SK-N-SH (cell line): ENCODE measurements around the gene SETD3. TPM values are rescaled to one million over a fixed set of nuclear protein-coding genes. Genes with fewer than 3 reads are reported as not detected.

Source experiments
- CTCF ChIA-PET: fragments of 300-600, 350-600 bp; formaldehyde crosslinking; extraction: SDS; loops from one replicate; lab custom pipeline; 2021; lab: Yijun Ruan, JAX
- POLR2A ChIA-PET: fragments of 350-600 bp; sonication (Branson Sonifier 250); formaldehyde crosslinking; extraction: SDS; loops from one replicate; lab custom pipeline; 2020; ENCODE audit warnings: antibody characterized with exemption, inconsistent platforms; lab: Yijun Ruan, JAX
- DNase-seq: peaks from one replicate; pipeline ENCODE4 v3.0.0; 2012
- H2AFZ ChIP-seq: fragments of 200-600 bp; sonication (generic); 2 replicates; pipeline ENCODE4 v1.8.1; 2016; ENCODE audit warnings: antibody characterized with exemption, mild to moderate bottlenecking, low read depth
- H3F3A ChIP-seq: fragments of 200-600 bp; sonication (generic); replicated peaks from 2 replicates; pipeline ENCODE3; 2016; ENCODE audit warnings: antibody characterized with exemption, mild to moderate bottlenecking; ENCODE audit not compliant: insufficient read depth
- H3K27ac ChIP-seq, 2 experiments: fragments of 200-500 bp in 1 of 2; fragments of 200-600 bp in 1 of 2; sonication (Bioruptor generic) in 1 of 2; sonication (generic), shearing (Covaris generic) in 1 of 2; 2 replicates each; pipeline versions ENCODE4 v1.5.1 to v1.6.1; 2014 to 2016; ENCODE audit warnings: low read depth in 2 of 2, inconsistent platforms in 1 of 2, low read length in 1 of 2, mild to moderate bottlenecking in 1 of 2, mixed read lengths in 1 of 2
- H3K27me3 ChIP-seq: fragments of 200-600 bp; sonication (generic), shearing (Covaris generic); 2 replicates; pipeline ENCODE4 v1.6.1; 2016; ENCODE audit warnings: mixed run types; ENCODE audit not compliant: insufficient read depth
- H3K36me3 ChIP-seq, 2 experiments: fragments of 200-500 bp in 1 of 2; fragments of 200-600 bp in 1 of 2; sonication (Bioruptor generic) in 1 of 2; sonication (generic) in 1 of 2; replicated peaks in 1 of 2; 2 replicates each; pipeline versions ENCODE3 to v1.5.1; 2014 to 2016; ENCODE audit warnings: low read length in 1 of 2, mild to moderate bottlenecking in 1 of 2; ENCODE audit not compliant: insufficient read depth in 2 of 2, control insufficient read depth in 1 of 2
- H3K4me1 ChIP-seq, 2 experiments: fragments of 200-500 bp in 1 of 2; fragments of 200-600 bp in 1 of 2; sonication (Bioruptor generic) in 1 of 2; sonication (generic), shearing (Covaris generic) in 1 of 2; 2 replicates each; pipeline versions ENCODE4 v1.5.1 to v1.6.1; 2014 to 2016; ENCODE audit warnings: low read depth in 1 of 2, low read length in 1 of 2, mixed run types in 1 of 2; ENCODE audit not compliant: insufficient read depth in 2 of 2, control insufficient read depth in 1 of 2
- H3K4me2 ChIP-seq: fragments of 200-600 bp; sonication (generic), shearing (Covaris generic); 2 replicates; pipeline ENCODE4 v1.6.1; 2017; ENCODE audit warnings: mixed run types
- H3K4me3 ChIP-seq, 2 experiments: fragments of 200-500 bp in 1 of 2; fragments of 200-600 bp in 1 of 2; sonication (Bioruptor generic) in 1 of 2; sonication (generic), shearing (Covaris generic) in 1 of 2; 2 replicates each; pipeline versions ENCODE4 v1.5.1 to v1.8.1; 2014 to 2016; ENCODE audit warnings: low read depth in 2 of 2, inconsistent platforms in 1 of 2, low read length in 1 of 2, mild to moderate bottlenecking in 1 of 2, mixed read lengths in 1 of 2, moderate library complexity in 1 of 2
- H3K79me2 ChIP-seq: fragments of 200-600 bp; sonication (generic); 2 replicates; pipeline ENCODE4 v1.8.1; 2017; ENCODE audit warnings: mild to moderate bottlenecking; ENCODE audit not compliant: insufficient read depth
- H3K9ac ChIP-seq: fragments of 200-600 bp; sonication (generic); 2 replicates; pipeline ENCODE4 v1.6.1; 2017; ENCODE audit warnings: mixed run types
- H3K9me2 ChIP-seq: fragments of 200-600 bp; sonication (generic); 2 replicates; pipeline ENCODE4 v1.6.1; 2017; ENCODE audit warnings: mixed run types
- H3K9me3 ChIP-seq: fragments of 200-600 bp; sonication (generic); 2 replicates; pipeline ENCODE4 v1.6.1; 2017; ENCODE audit warnings: mixed run types, mild to moderate bottlenecking, moderate library complexity
- H4K20me1 ChIP-seq: fragments of 200-600 bp; sonication (generic); 2 replicates; pipeline ENCODE4 v1.6.1; 2017; ENCODE audit warnings: mild to moderate bottlenecking, mixed run types; ENCODE audit not compliant: insufficient read depth
- EP300 ChIP-seq, 2 experiments: IDR thresholded peaks; 2 replicates each; pipeline versions ENCODE4 v1.4.0 to v1.6.1; 2012; ENCODE audit warnings: borderline replicate concordance in 1 of 2, low read depth in 1 of 2, low read length in 1 of 2
- FOSL2 ChIP-seq: IDR thresholded peaks from 2 replicates; pipeline ENCODE4 v1.4.0; 2012; ENCODE audit warnings: low read depth, mild to moderate bottlenecking, moderate library complexity, borderline replicate concordance
- FOXJ3 ChIP-seq: sonication (generic); formaldehyde crosslinking; IDR thresholded peaks from 2 replicates; pipeline ENCODE4 v1.5.1; 2020; ENCODE audit warnings: mild to moderate bottlenecking, missing genetic modification reagents
- FOXM1 ChIP-seq: IDR thresholded peaks from 2 replicates; pipeline ENCODE4 v1.4.0; 2012; ENCODE audit warnings: low read depth, mild to moderate bottlenecking
- MEF2A ChIP-seq: IDR thresholded peaks from 2 replicates; pipeline ENCODE4 v1.4.0; 2012; ENCODE audit warnings: low read depth, borderline replicate concordance
- MXI1 ChIP-seq: IDR thresholded peaks from 2 replicates; pipeline ENCODE4 v1.6.1; 2012; ENCODE audit warnings: mild to moderate bottlenecking, low read depth, low read length, improper control_type of control experiment
- NFIC ChIP-seq: IDR thresholded peaks from 2 replicates; pipeline ENCODE4 v1.4.0; 2012; ENCODE audit warnings: borderline replicate concordance
- POLR2AphosphoS5 ChIP-seq: IDR thresholded peaks from 2 replicates; pipeline ENCODE4 v1.6.1; 2012; ENCODE audit warnings: low read depth, low read length
- RAD21 ChIP-seq: IDR thresholded peaks from 2 replicates; pipeline ENCODE4 v1.6.1; 2012; ENCODE audit warnings: mild to moderate bottlenecking, low read length
- RCOR1 ChIP-seq: fragments of 150-350 bp; IDR thresholded peaks from 2 replicates; pipeline ENCODE4 v1.6.1; 2017; ENCODE audit warnings: antibody characterized with exemption, low read length
- TCF12 ChIP-seq: IDR thresholded peaks from 2 replicates; pipeline ENCODE4 v1.4.0; 2012
- WGBS: methylation state at CpG from one replicate; pipeline ENCODE4 v1.1.6; 2017; ENCODE audit warnings: low lambda C conversion rate; 5-methylcytosine and 5-hydroxymethylcytosine counted together
- polyA plus RNA-seq, 3 experiments: library from polyadenylated mRNA; depleted of rRNA; stranded (reverse); fragments of >200 nt; gene quantifications; 2 replicates each; pipeline ENCODE4 v1.2.3, GENCODE V29; 2012
- TF ChIP-seq, protein P1 (sequence below): IDR thresholded peaks from 2 replicates; pipeline ENCODE4 v1.6.1; 2012; ENCODE audit warnings: mild to moderate bottlenecking, low read depth, low read length, moderate library complexity
- TF ChIP-seq, protein P2 (sequence below): IDR thresholded peaks from 2 replicates; pipeline ENCODE4 v1.4.0; 2012; ENCODE audit warnings: low read depth, borderline replicate concordance
- TF ChIP-seq, protein P3 (sequence below): fragments of 150-350 bp; IDR thresholded peaks from 2 replicates; pipeline ENCODE4 v1.6.1; 2017; ENCODE audit warnings: antibody characterized with exemption, low read length, low read depth, borderline replicate concordance

Gene SETD3
- polyA plus RNA-seq, 1 of the 3 experiments (the other 2 are of a cell fraction) = 19.1 TPM

DNA sequence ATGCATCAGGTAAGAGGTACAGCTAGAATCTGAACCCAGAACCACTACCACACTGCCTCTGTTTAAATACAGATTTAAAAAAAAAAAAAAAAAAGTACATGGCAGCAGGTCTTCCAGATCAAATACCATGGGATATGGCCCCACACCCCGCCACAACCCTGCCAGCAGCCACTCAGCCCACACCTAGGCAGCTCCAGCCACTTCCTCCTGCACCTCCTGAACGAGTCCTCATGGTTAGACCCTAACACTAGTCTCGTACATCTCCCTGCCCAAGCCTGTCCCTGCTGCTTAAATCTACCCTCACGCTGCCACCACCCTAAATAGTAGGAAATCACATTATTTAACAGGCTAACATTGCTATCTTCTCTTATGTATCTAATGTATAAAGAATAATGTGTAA, 12.6 kb downstream of the SETD3 start:
- ChIA-PET CTCF (interaction anchor here (2.1 kb wide), 1 partner anchor 52 kb away, joined by 5 read pairs; no protein-coding TSS in a partner anchor), POLR2A (no interaction called here)

More for the DNA sequence above, 12.6 kb downstream of the SETD3 start:
- H3K9me2 ChIP-seq = no peaks in the 10 kb centered on the region
- H3K27ac ChIP-seq = no peak overlapping the region
- no peak overlapping the region for H3K4me2 ChIP-seq
- H3K27me3 ChIP-seq = no peaks in the 10 kb centered on the region
- H3K4me1 ChIP-seq = peaks cover 6% of the 10 kb centered on the region in 2 experiments; a peak in 3 of 4 replicates
- no peak for TF ChIP-seq FOXJ3 (CRISPR knock-in tag)
- TF ChIP-seq TCF12 = no peak
- TF ChIP-seq, protein P1, sequence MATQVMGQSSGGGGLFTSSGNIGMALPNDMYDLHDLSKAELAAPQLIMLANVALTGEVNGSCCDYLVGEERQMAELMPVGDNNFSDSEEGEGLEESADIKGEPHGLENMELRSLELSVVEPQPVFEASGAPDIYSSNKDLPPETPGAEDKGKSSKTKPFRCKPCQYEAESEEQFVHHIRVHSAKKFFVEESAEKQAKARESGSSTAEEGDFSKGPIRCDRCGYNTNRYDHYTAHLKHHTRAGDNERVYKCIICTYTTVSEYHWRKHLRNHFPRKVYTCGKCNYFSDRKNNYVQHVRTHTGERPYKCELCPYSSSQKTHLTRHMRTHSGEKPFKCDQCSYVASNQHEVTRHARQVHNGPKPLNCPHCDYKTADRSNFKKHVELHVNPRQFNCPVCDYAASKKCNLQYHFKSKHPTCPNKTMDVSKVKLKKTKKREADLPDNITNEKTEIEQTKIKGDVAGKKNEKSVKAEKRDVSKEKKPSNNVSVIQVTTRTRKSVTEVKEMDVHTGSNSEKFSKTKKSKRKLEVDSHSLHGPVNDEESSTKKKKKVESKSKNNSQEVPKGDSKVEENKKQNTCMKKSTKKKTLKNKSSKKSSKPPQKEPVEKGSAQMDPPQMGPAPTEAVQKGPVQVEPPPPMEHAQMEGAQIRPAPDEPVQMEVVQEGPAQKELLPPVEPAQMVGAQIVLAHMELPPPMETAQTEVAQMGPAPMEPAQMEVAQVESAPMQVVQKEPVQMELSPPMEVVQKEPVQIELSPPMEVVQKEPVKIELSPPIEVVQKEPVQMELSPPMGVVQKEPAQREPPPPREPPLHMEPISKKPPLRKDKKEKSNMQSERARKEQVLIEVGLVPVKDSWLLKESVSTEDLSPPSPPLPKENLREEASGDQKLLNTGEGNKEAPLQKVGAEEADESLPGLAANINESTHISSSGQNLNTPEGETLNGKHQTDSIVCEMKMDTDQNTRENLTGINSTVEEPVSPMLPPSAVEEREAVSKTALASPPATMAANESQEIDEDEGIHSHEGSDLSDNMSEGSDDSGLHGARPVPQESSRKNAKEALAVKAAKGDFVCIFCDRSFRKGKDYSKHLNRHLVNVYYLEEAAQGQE = no peak
- TF ChIP-seq MXI1 = no peak
- no peak for TF ChIP-seq POLR2AphosphoS5
- TF ChIP-seq, protein P2, sequence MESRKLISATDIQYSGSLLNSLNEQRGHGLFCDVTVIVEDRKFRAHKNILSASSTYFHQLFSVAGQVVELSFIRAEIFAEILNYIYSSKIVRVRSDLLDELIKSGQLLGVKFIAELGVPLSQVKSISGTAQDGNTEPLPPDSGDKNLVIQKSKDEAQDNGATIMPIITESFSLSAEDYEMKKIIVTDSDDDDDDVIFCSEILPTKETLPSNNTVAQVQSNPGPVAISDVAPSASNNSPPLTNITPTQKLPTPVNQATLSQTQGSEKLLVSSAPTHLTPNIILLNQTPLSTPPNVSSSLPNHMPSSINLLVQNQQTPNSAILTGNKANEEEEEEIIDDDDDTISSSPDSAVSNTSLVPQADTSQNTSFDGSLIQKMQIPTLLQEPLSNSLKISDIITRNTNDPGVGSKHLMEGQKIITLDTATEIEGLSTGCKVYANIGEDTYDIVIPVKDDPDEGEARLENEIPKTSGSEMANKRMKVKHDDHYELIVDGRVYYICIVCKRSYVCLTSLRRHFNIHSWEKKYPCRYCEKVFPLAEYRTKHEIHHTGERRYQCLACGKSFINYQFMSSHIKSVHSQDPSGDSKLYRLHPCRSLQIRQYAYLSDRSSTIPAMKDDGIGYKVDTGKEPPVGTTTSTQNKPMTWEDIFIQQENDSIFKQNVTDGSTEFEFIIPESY = no peak
- no peak for TF ChIP-seq FOXM1
- TF ChIP-seq MEF2A = no peak
- no peak for TF ChIP-seq EP300 (IDR thresholded peaks at IDR 0.05; ENCODE audit: borderline replicate concordance in 1 of 2, low read depth in 1 of 2, low read length in 1 of 2)
- TF ChIP-seq, protein P3, sequence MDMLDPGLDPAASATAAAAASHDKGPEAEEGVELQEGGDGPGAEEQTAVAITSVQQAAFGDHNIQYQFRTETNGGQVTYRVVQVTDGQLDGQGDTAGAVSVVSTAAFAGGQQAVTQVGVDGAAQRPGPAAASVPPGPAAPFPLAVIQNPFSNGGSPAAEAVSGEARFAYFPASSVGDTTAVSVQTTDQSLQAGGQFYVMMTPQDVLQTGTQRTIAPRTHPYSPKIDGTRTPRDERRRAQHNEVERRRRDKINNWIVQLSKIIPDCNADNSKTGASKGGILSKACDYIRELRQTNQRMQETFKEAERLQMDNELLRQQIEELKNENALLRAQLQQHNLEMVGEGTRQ = no peak
- TF ChIP-seq RAD21 = no peak
- no peak for TF ChIP-seq RCOR1
- no peak for TF ChIP-seq FOSL2
- TF ChIP-seq NFIC = no peak
- H4K20me1 ChIP-seq = peaks cover 64% of the 10 kb centered on the region
- H3K79me2 ChIP-seq = peaks cover 80% of the 10 kb centered on the region
- H3F3A ChIP-seq = peaks cover 4% of the 10 kb centered on the region
- peaks cover 3 to 26% of the 10 kb centered on the region in 2 experiments for H3K36me3 ChIP-seq
- no peak overlapping the region for H3K4me3 ChIP-seq
- 94% methylated on average over 4 of the region's 4 CpGs for WGBS
- H2AFZ ChIP-seq = no peak overlapping the region
- no peaks in the 10 kb centered on the region for H3K9me3 ChIP-seq
- H3K9ac ChIP-seq = no peak overlapping the region
- DNase-seq = no peak
